Subcutaneous abdominal adipose tissue (tissue), 5 donors: ENCODE data around the gene PAN3.

Experiments
- H3K27ac ChIP-seq: one replicate; pipeline ENCODE4 v1.7.0; 2013; ENCODE audit warnings: low read depth, mild to moderate bottlenecking, inconsistent platforms, low read length, moderate library complexity
- H3K27me3 ChIP-seq, 5 donors: one replicate each; pipeline ENCODE4 v1.7.0; 2013; ENCODE audit warnings: low read length in 5 of 5, inconsistent platforms in 1 of 5; ENCODE audit not compliant: control insufficient read depth in 5 of 5, insufficient read depth in 4 of 5
- H3K36me3 ChIP-seq, 5 donors: one replicate each; pipeline ENCODE4 v1.7.0; 2013; ENCODE audit warnings: low read length in 5 of 5; ENCODE audit not compliant: control insufficient read depth in 5 of 5, insufficient read depth in 5 of 5
- H3K4me1 ChIP-seq, 5 donors: one replicate each; pipeline ENCODE4 v1.7.0; 2013; ENCODE audit warnings: low read length in 5 of 5, mild to moderate bottlenecking in 3 of 5, moderate library complexity in 1 of 5; ENCODE audit not compliant: control insufficient read depth in 5 of 5, insufficient read depth in 5 of 5
- H3K4me3 ChIP-seq, 5 donors: one replicate each; pipeline ENCODE4 v1.7.0; 2013; ENCODE audit warnings: low read length in 5 of 5, low read depth in 1 of 5
- H3K9ac ChIP-seq, 5 donors: one replicate each; pipeline ENCODE4 v1.7.0; 2013; ENCODE audit warnings: low read length in 5 of 5, mild to moderate bottlenecking in 4 of 5, moderate library complexity in 3 of 5
- H3K9me3 ChIP-seq, 5 donors: one replicate each; pipeline ENCODE4 v1.7.0; 2013; ENCODE audit warnings: low read length in 5 of 5; ENCODE audit not compliant: control insufficient read depth in 5 of 5
- donor health status: healthy.
- donor health status: healthy.
- donor health status: healthy.
- donor health status: healthy.
- donor health status: healthy.

Gene PAN3

DNA sequence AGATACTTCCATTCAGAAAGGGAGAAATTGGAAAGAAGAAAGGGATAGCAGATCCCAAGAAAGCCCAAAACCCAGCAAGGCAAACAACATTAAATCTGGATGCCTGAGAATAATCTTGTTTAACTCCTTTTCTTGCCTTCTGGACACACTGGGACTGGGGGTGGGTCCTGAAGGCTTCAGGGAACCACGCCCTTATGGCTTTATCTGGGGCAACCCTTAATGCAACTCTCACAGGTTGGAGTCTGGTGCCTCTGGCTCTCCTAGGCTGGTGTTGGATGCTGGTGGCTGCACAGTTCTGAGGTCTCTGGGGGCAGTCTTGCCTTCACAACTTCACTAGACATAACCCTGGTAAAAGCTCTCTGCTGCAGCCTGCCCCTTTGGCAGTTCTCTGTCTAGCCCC, 27.9 kb downstream of the PAN3 start:
- Histone ChIP-seq H3K36me3 (no peaks in the 10 kb centered on the region), H3K4me3 (no peak overlapping the region)

DNA sequence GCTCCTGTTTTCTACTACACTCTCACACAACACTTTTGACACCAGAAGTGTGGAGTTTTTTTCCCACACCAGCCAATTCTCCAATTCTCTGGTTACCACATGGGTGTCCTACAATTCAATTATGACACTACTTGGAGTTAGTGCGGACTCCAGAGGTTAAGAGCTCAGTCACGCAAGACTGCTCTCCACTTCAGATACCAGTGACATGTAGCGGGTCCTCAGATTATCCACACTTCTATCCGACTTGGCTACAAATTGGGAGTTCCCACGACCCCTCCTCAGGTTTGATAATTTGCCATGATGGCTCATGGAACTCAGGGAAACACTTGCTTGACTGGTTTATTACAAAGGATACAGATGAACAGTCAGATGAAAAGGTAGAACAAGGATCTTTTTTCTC, 32.9 kb downstream of the PAN3 start:
- H3K4me3 ChIP-seq = no peak overlapping the region
- peaks cover 0 to 7% (median 0%) of the 10 kb centered on the region in 5 donors for H3K36me3 ChIP-seq
- no peak overlapping the region for H3K9ac ChIP-seq

More for the DNA sequence above, 27.9 kb downstream of the PAN3 start:
- Histone ChIP-seq H3K9ac (no peak overlapping the region), H3K9me3 (no peaks in the 10 kb centered on the region), H3K27ac (no peak overlapping the region), H3K4me1 (peaks cover 0 to 9% (median 6%) of the 10 kb centered on the region in 5 donors), H3K27me3 (no peaks in the 10 kb centered on the region)

GRCh38 chr13:28172947-28173346, 34.6 kb downstream of the PAN3 start:
- Histone ChIP-seq H3K9ac (no peak overlapping the region), H3K27me3 (no peaks in the 10 kb centered on the region), H3K36me3 (peaks cover 0 to 17% (median 6%) of the 10 kb centered on the region in 5 donors), H3K27ac (no peak overlapping the region), H3K4me1 (no peaks in the 10 kb centered on the region), H3K4me3 (no peak overlapping the region), H3K9me3 (no peaks in the 10 kb centered on the region)

More for the DNA sequence above, 32.9 kb downstream of the PAN3 start:
- Histone ChIP-seq H3K27ac (no peak overlapping the region), H3K9me3 (no peaks in the 10 kb centered on the region), H3K4me1 (no peaks in the 10 kb centered on the region), H3K27me3 (no peaks in the 10 kb centered on the region)

DNA sequence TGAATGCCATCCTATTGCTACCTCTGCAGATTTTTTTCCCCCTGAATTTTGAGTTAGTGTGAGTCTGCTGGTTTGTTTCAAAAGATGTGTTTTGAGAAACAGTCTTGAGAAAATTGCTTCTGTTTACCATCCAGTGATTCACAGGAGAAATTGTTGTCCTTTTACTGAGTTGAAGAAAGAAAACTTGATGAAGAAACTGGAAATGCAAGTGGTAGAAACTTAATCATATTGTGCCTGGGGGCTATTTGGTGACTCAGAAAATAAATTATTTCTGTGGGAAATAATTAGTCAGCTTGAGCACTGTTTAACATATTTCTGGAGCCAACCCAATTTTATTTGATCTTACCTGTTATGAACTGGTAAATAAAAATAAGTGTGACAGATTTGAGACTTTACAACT, 35.4 kb downstream of the PAN3 start:
- Histone ChIP-seq H3K9me3 (no peaks in the 10 kb centered on the region), H3K36me3 (peaks cover 0 to 22% (median 6%) of the 10 kb centered on the region in 5 donors), H3K4me1 (no peaks in the 10 kb centered on the region), H3K9ac (no peak overlapping the region), H3K4me3 (no peak overlapping the region), H3K27ac (no peak overlapping the region), H3K27me3 (no peaks in the 10 kb centered on the region)

- Histone ChIP-seq H3K9ac (no peak overlapping the region), H3K27ac (no peak overlapping the region), H3K9me3 (no peaks in the 10 kb centered on the region), H3K36me3 (peaks cover 0 to 26% (median 6%) of the 10 kb centered on the region in 5 donors), H3K4me3 (no peak overlapping the region), H3K4me1 (no peaks in the 10 kb centered on the region), H3K27me3 (no peaks in the 10 kb centered on the region)
Measured at GRCh38 chr13:28177327-28177726, 39.0 kb downstream of the PAN3 start.

DNA sequence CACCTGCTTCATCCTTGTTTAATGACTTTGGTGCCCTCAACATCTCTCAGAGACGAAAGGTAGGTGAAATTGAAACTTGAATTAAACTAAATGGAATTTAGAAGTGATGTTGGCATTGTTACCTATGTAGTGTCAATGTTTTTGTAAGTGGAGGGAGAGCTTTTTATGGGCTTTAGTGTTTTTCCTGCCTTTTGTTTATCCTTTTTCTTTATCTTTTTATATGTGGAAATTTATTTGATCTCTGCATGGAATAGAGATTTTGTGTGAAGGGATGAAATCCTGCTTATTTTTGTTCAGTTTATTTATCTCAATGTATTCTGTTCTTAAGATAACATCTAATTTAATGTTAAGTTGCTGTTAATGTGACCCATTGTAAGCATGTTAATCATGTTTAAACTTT, 39.5 kb downstream of the PAN3 start:
- Histone ChIP-seq H3K4me1 (no peaks in the 10 kb centered on the region), H3K27me3 (no peaks in the 10 kb centered on the region), H3K4me3 (no peak overlapping the region), H3K36me3 (peaks cover 0 to 26% (median 6%) of the 10 kb centered on the region in 5 donors), H3K27ac (no peak overlapping the region), H3K9ac (no peak overlapping the region), H3K9me3 (no peaks in the 10 kb centered on the region)

GRCh38 chr13:28179974-28180373, 41.6 kb downstream of the PAN3 start:
- H3K9ac ChIP-seq = no peak overlapping the region
- no peak overlapping the region for H3K27ac ChIP-seq
- no peaks in the 10 kb centered on the region for H3K9me3 ChIP-seq
- no peak overlapping the region for H3K4me3 ChIP-seq
- H3K36me3 ChIP-seq = peaks cover 0 to 21% (median 6%) of the 10 kb centered on the region in 5 donors
- no peaks in the 10 kb centered on the region for H3K4me1 ChIP-seq
- H3K27me3 ChIP-seq = no peaks in the 10 kb centered on the region

GRCh38 chr13:28181413-28181812, 43.1 kb downstream of the PAN3 start:
- H3K27me3 ChIP-seq = no peaks in the 10 kb centered on the region
- no peak overlapping the region for H3K4me3 ChIP-seq
- no peak overlapping the region for H3K9ac ChIP-seq
- H3K9me3 ChIP-seq = no peaks in the 10 kb centered on the region
- no peaks in the 10 kb centered on the region for H3K4me1 ChIP-seq
- H3K27ac ChIP-seq = no peak overlapping the region
- peaks cover 0 to 21% (median 4%) of the 10 kb centered on the region in 5 donors for H3K36me3 ChIP-seq

DNA sequence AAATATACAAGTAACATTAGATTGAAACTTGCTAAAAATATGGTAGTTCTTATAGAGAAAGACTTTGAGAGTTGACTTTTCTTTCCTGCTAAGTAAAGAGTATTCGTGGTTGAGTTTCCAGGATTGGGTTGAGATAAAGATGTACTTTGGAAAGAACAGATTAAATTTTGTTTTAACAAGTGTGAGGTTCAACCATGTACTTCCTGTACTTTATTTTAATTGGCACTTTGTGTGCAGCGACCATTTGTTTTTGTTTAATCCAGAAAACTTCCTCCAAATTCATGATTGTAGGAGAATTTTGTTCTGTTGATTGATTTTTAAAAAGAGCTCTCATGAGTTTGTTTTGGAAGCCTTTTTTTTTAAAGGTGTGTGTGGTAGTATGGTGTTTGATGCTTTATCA, 46.9 kb downstream of the PAN3 start:
- Histone ChIP-seq H3K4me3 (no peak overlapping the region), H3K9ac (no peak overlapping the region), H3K9me3 (no peaks in the 10 kb centered on the region)

DNA sequence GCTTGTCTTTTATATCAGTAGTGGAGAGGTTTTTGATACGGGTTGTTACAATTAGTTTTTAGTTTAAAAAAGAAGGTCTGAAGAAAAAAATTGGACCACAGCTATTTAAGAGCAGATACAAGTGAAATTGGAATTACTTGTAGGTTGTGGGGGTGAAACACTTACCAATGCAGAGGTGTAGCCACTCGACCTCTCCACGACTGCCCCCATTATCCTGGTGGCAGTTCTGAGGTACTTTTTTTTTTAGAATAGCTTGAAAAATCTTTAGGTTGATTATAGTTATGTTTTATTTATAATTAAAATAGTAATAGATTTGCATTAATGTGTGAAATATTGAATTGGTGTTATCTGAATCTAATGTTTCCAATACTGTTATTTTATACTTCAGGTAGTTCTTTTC, 60.7 kb downstream of the PAN3 start:
- Histone ChIP-seq H3K27me3 (no peaks in the 10 kb centered on the region), H3K36me3 (peaks cover 10 to 19% (median 14%) of the 10 kb centered on the region in 5 donors), H3K27ac (no peak overlapping the region)

More for the DNA sequence above, 46.9 kb downstream of the PAN3 start:
- Histone ChIP-seq H3K27ac (no peak overlapping the region), H3K4me1 (peaks cover 0 to 2% (median 0%) of the 10 kb centered on the region in 5 donors), H3K36me3 (peaks cover 0 to 4% (median 0%) of the 10 kb centered on the region in 5 donors), H3K27me3 (no peaks in the 10 kb centered on the region)

GRCh38 chr13:28204043-28204442, 65.7 kb downstream of the PAN3 start:
- Histone ChIP-seq H3K9me3 (no peaks in the 10 kb centered on the region), H3K36me3 (peaks cover 3 to 17% (median 7%) of the 10 kb centered on the region in 5 donors), H3K27ac (no peak overlapping the region), H3K9ac (no peak overlapping the region), H3K4me3 (no peak overlapping the region), H3K4me1 (no peaks in the 10 kb centered on the region), H3K27me3 (no peaks in the 10 kb centered on the region)

More for the DNA sequence above, 60.7 kb downstream of the PAN3 start:
- Histone ChIP-seq H3K4me3 (no peak overlapping the region), H3K9ac (no peak overlapping the region), H3K4me1 (no peaks in the 10 kb centered on the region), H3K9me3 (no peaks in the 10 kb centered on the region)
